WTC11 (cell line): ENCODE data around the gene ARHGAP28. TPM values are rescaled to one million over a fixed set of nuclear protein-coding genes. Genes with fewer than 3 reads are reported as not detected.

ENCODE experiments used
- ATAC-seq: fragments of 200-7000 bp; cut with Tn5 transposase; 2 replicates; pipeline ENCODE4 v1.10.0; 2021; ENCODE audit warnings: mild to moderate bottlenecking, moderate library complexity
- CTCF ChIA-PET: fragments of 300-600 bp; sonication (Branson Sonifier 250); formaldehyde crosslinking; loops from one replicate; lab custom pipeline; 2021; ENCODE audit warnings: antibody characterized with exemption; lab: Charles Lee
- POLR2A ChIA-PET: fragments of 350-600 bp; sonication (Branson Sonifier 250); formaldehyde crosslinking; loops from one replicate; lab custom pipeline; 2021; ENCODE audit warnings: antibody characterized with exemption; lab: Charles Lee
- DNase-seq: peaks from one replicate; pipeline ENCODE4 v3.0.0; 2021; ENCODE audit warnings: low spot score
- H3K27ac Mint-ChIP-seq: 2 replicates; pipeline ENCODE4 v1.8.0; 2021; ENCODE audit warnings: mixed read lengths
- H3K27me3 Mint-ChIP-seq: 2 replicates; pipeline ENCODE4 v1.8.0; 2021; ENCODE audit warnings: low read depth, mild to moderate bottlenecking, moderate library complexity, mixed read lengths
- H3K36me3 Mint-ChIP-seq: 2 replicates; pipeline ENCODE4 v1.8.0; 2021; ENCODE audit warnings: mixed read lengths
- H3K4me1 Mint-ChIP-seq: 2 replicates; pipeline ENCODE4 v1.8.0; 2022; ENCODE audit warnings: mixed read lengths
- H3K4me3 Mint-ChIP-seq: 2 replicates; pipeline ENCODE4 v1.8.0; 2021; ENCODE audit warnings: mild to moderate bottlenecking, moderate library complexity, mixed read lengths
- H3K9me3 Mint-ChIP-seq: 2 replicates; pipeline ENCODE4 v1.8.0; 2021; ENCODE audit warnings: mixed read lengths
- AFF4 ChIP-seq: sonication (generic); formaldehyde crosslinking; IDR thresholded peaks from 2 replicates; pipeline ENCODE4 v1.8.1; 2023; ENCODE audit warnings: mild to moderate bottlenecking, missing genetic modification reagents, borderline replicate concordance
- CBFB ChIP-seq: sonication (generic); formaldehyde crosslinking; IDR thresholded peaks from 2 replicates; pipeline ENCODE4 v1.8.1; 2022; ENCODE audit warnings: mild to moderate bottlenecking, low read depth, missing genetic modification reagents
- CTCF ChIP-seq: fragments of 200-600 bp; IDR thresholded peaks from 2 replicates; pipeline ENCODE4 v1.8.0; 2022; ENCODE audit warnings: antibody characterized with exemption
- E2F4 ChIP-seq: sonication (generic); formaldehyde crosslinking; IDR thresholded peaks from 2 replicates; pipeline ENCODE4 v1.8.1; 2022; ENCODE audit warnings: low read depth, mild to moderate bottlenecking, moderate library complexity, missing genetic modification reagents, borderline replicate concordance
- EMX1 ChIP-seq: fragments of 250-450 bp; sonication (Bioruptor Pico); IDR thresholded peaks from 2 replicates; pipeline ENCODE4 v1.8.0; 2021; ENCODE audit warnings: mild to moderate bottlenecking
- FOXP4 ChIP-seq: sonication (generic); formaldehyde crosslinking; IDR thresholded peaks from 2 replicates; pipeline ENCODE4 v1.8.0; 2022; ENCODE audit warnings: mild to moderate bottlenecking, missing genetic modification reagents
- GABPB1 ChIP-seq: sonication (generic); formaldehyde crosslinking; IDR thresholded peaks from 2 replicates; pipeline ENCODE4 v1.8.1; 2023; ENCODE audit warnings: mild to moderate bottlenecking, missing genetic modification reagents
- HMGXB4 ChIP-seq: sonication (generic); formaldehyde crosslinking; IDR thresholded peaks from 2 replicates; pipeline ENCODE4 v1.8.1; 2023; ENCODE audit warnings: mild to moderate bottlenecking, moderate library complexity, missing genetic modification reagents
- KAT7 ChIP-seq: sonication (generic); formaldehyde crosslinking; IDR thresholded peaks from 2 replicates; pipeline ENCODE4 v1.8.1; 2023; ENCODE audit warnings: missing genetic modification reagents, mild to moderate bottlenecking, borderline replicate concordance
- SP1 ChIP-seq: sonication (generic); formaldehyde crosslinking; conservative IDR thresholded peaks from 2 replicates; pipeline ENCODE4 v1.8.1; 2022; ENCODE audit warnings: missing genetic modification reagents
- TCF7 ChIP-seq: sonication (generic); formaldehyde crosslinking; IDR thresholded peaks from 2 replicates; pipeline ENCODE4 v1.8.0; 2022; ENCODE audit warnings: mild to moderate bottlenecking, low read depth, missing genetic modification reagents, moderate library complexity
- USF1 ChIP-seq: sonication (generic); formaldehyde crosslinking; IDR thresholded peaks from 2 replicates; pipeline ENCODE4 v1.8.0; 2022; ENCODE audit warnings: mild to moderate bottlenecking, missing genetic modification reagents
- USF2 ChIP-seq: sonication (generic); formaldehyde crosslinking; IDR thresholded peaks from 2 replicates; pipeline ENCODE4 v1.8.1; 2023; ENCODE audit warnings: mild to moderate bottlenecking, missing genetic modification reagents, moderate library complexity
- ZNF138 ChIP-seq: sonication (generic); formaldehyde crosslinking; conservative IDR thresholded peaks from 2 replicates; pipeline ENCODE4 v1.8.1; 2022; ENCODE audit warnings: mild to moderate bottlenecking, moderate library complexity, missing genetic modification reagents
- ZNF396 ChIP-seq: fragments of 250-450 bp; sonication (Bioruptor Pico); IDR thresholded peaks from 2 replicates; pipeline ENCODE4 v1.8.0; 2021; ENCODE audit warnings: mild to moderate bottlenecking, moderate library complexity, borderline replicate concordance
- ZNF671 ChIP-seq: fragments of 250-450 bp; sonication (Bioruptor Pico); IDR thresholded peaks from 2 replicates; pipeline ENCODE4 v1.8.0; 2021; ENCODE audit warnings: mild to moderate bottlenecking
- ZSCAN18 ChIP-seq: fragments of 250-450 bp; sonication (Bioruptor Pico); IDR thresholded peaks from 2 replicates; pipeline ENCODE4 v2.1.2; 2022; ENCODE audit warnings: mild to moderate bottlenecking, moderate library complexity
- total RNA-seq: library from RNA; stranded (reverse); gene quantifications from 3 replicates; pipeline ENCODE4 v1.2.3, GENCODE V29; 2021

ARHGAP28 gene
- total RNA-seq, 1 experiment from 2014 or later, result 14.8 TPM

GRCh38 chr18:6811816-6812215, 82.3 kb downstream of the ARHGAP28 start:
- ChIA-PET POLR2A (no interaction called here), CTCF (interaction anchor here (0.7 to 1.2 kb wide), 2 partner anchors 9 to 269 kb away, joined by 3 to 4 read pairs; no protein-coding TSS in a partner anchor)
- peaks cover 18% of the 10 kb centered on the region for H3K4me1 Mint-ChIP-seq
- no peak overlapping the region for H3K27ac Mint-ChIP-seq
- peaks cover 10% of the 10 kb centered on the region for H3K9me3 Mint-ChIP-seq
- no peaks in the 10 kb centered on the region for H3K27me3 Mint-ChIP-seq
- peaks cover 8% of the 10 kb centered on the region for H3K36me3 Mint-ChIP-seq
- DNase-seq (no peak), ATAC-seq (no peak)
- no peak overlapping the region for H3K4me3 Mint-ChIP-seq
- TF ChIP-seq GABPB1 (CRISPR knock-in tag), result no peak
- no peak for TF ChIP-seq KAT7
- TF ChIP-seq USF1 (CRISPR knock-in tag), result no peak
- TF ChIP-seq ZNF396 (CRISPR knock-in tag), result no peak
- no peak for TF ChIP-seq SP1
- no peak for TF ChIP-seq E2F4
- no peak for TF ChIP-seq FOXP4 (CRISPR knock-in tag)
- TF ChIP-seq ZNF138 (CRISPR knock-in tag), result no peak
- no peak for TF ChIP-seq EMX1
- no peak for TF ChIP-seq TCF7 (CRISPR knock-in tag)
- no peak for TF ChIP-seq AFF4 (CRISPR knock-in tag)
- no peak for TF ChIP-seq HMGXB4 (CRISPR knock-in tag)
- no peak for TF ChIP-seq USF2 (CRISPR knock-in tag)
- no peak for TF ChIP-seq ZSCAN18
- TF ChIP-seq ZNF671 (CRISPR knock-in tag), result no peak
- TF ChIP-seq CTCF, result no peak
- TF ChIP-seq CBFB, result no peak
